ENCODE results near the gene ATL3. TPM values are rescaled to one million over a fixed set of nuclear protein-coding genes. Genes with fewer than 3 reads are reported as not detected.
"Not testable (repeated sequence)": the region's sequence is repeated elsewhere in the genome, so short reads cannot be mapped to it uniquely, and the experiment has no call there.

The ATL3 gene
- total RNA-seq, 4 donors from 2014 or later = 64.9 to 97.2 (median 70.9) TPM

GRCh38 chr11:63590024-63590788 is 81.0 kb downstream of the ATL3 start:
- no peak for DNase-seq (ENCODE audit: low spot score in 2 of 2)
- no peak overlapping the region for H3K4me3 ChIP-seq (ENCODE audit: low read depth, poor library complexity, severe bottlenecking)
- WGBS, 2 donors = 90 to 92% methylated on average over 18 of the region's 18 CpGs
- intact Hi-C loops (cut with DNase I; ENCODE audit: low total_unique reads) = no loop called here
- TF ChIP-seq CTCF (IDR thresholded peaks at IDR 0.05) = no peak
- TF ChIP-seq POLR2A (IDR thresholded peaks at IDR 0.05) = no peak

- TF ChIP-seq POLR2A (IDR thresholded peaks at IDR 0.05) (no peak), CTCF (IDR thresholded peaks at IDR 0.05) (no peak)
- no peak overlapping the region for H3K4me3 ChIP-seq (ENCODE audit: low read depth, poor library complexity, severe bottlenecking)
- WGBS, 2 donors = 74 to 76% methylated on average over 3 of the region's 3 CpGs
- DNase-seq (ENCODE audit: low spot score in 2 of 2) = no peak
- intact Hi-C loops (cut with DNase I; ENCODE audit: low total_unique reads) = no loop called here
Observed at GRCh38 chr11:63589000-63589399, 82.2 kb downstream of the ATL3 start.

GRCh38 chr11:63586451-63587166 is 84.6 kb downstream of the ATL3 start:
- no peak for DNase-seq (ENCODE audit: low spot score in 2 of 2)
- intact Hi-C loops (cut with DNase I; ENCODE audit: low total_unique reads) = no loop called here
- no peak for TF ChIP-seq CTCF (IDR thresholded peaks at IDR 0.05)
- no peak for TF ChIP-seq POLR2A (IDR thresholded peaks at IDR 0.05)
- H3K4me3 ChIP-seq (ENCODE audit: low read depth, poor library complexity, severe bottlenecking) = no peak overlapping the region
- 92% methylated on average over 6 of the region's 6 CpGs for WGBS, 2 donors

DNA sequence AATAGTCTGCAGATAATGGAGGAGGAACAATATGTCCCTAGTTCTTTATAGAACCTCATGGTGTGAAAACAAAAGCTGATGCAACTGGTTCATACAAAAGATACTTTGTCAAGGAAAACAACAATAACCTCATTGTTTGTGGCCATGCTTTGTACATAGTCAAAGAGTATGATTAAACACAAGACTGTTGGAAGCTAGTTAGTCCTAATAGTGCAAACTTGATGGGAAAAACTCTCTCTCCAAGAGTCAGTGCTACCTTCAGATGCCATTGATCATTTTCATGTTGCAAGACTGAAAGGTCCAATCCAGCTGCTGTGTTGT is 87.9 kb downstream of the ATL3 start:
- no peak for DNase-seq (ENCODE audit: low spot score in 2 of 2)
- H3K4me3 ChIP-seq (ENCODE audit: low read depth, poor library complexity, severe bottlenecking) = no peak overlapping the region
- TF ChIP-seq POLR2A (IDR thresholded peaks at IDR 0.05) (no peak), CTCF (IDR thresholded peaks at IDR 0.05) (no peak)
- intact Hi-C loops (cut with DNase I; ENCODE audit: low total_unique reads) = no loop called here

GRCh38 chr11:63581224-63581623 is 90.0 kb downstream of the ATL3 start:
- 54 to 59% methylated on average over 7 of the region's 7 CpGs for WGBS, 2 donors
- intact Hi-C loops (cut with DNase I; ENCODE audit: low total_unique reads); DNase-seq (ENCODE audit: low spot score in 2 of 2); H3K4me3 ChIP-seq (ENCODE audit: low read depth, poor library complexity, severe bottlenecking): not testable (repeated sequence)

- intact Hi-C loops (cut with DNase I; ENCODE audit: low total_unique reads); H3K4me3 ChIP-seq (ENCODE audit: low read depth, poor library complexity, severe bottlenecking); DNase-seq (ENCODE audit: low spot score in 2 of 2): not testable (repeated sequence)
- 93 to 95% methylated on average over 3 of the region's 3 CpGs for WGBS, 2 donors
Observed at GRCh38 chr11:63578882-63579281, 92.3 kb downstream of the ATL3 start.

Data from lower leg skin (tissue), 4 donors.